Endothelial cell of umbilical vein (primary cell): Measurements from ENCODE around the gene ADCY3. TPM values are rescaled to one million over a fixed set of nuclear protein-coding genes. Genes with fewer than 3 reads are reported as not detected.

Source experiments
- BruUV-seq: library from RNA; stranded (reverse); fragments of 400-500 nt; replicated peaks from 2 replicates; lab custom pipeline; 2021; lab: Mats Ljungman, UMichigan
- CTCF ChIA-PET: fragments of 300-600, 350-600 bp; sonication (Branson Sonifier 250); formaldehyde crosslinking; loops from one replicate; lab custom pipeline; 2021; ENCODE audit warnings: antibody characterized with exemption, inconsistent platforms; lab: Charles Lee
- POLR2A ChIA-PET: fragments of 300-600, 350-600 bp; sonication (Branson Sonifier 250); formaldehyde crosslinking; loops from one replicate; lab custom pipeline; 2021; ENCODE audit warnings: antibody characterized with exemption, inconsistent platforms; lab: Charles Lee
- DNase-seq: peaks from one replicate; pipeline ENCODE4 v3.0.0-alpha.2; 2011; ENCODE audit warnings: low read depth, low spot score
- FAIRE-seq: peaks from 2 replicates; lab custom pipeline; 2011; peaks lifted over from hg19 to GRCh38; lab: Jason Lieb, UNC
- H2AFZ ChIP-seq: 2 replicates; pipeline ENCODE4 v1.6.0; 2012; ENCODE audit warnings: low read depth, low read length, control low read depth, inconsistent platforms
- H3K27ac ChIP-seq: 2 replicates; pipeline ENCODE4 v1.5.1; 2011; ENCODE audit warnings: low read depth, mild to moderate bottlenecking, control low read depth, low read length, moderate library complexity; ENCODE audit not compliant: insufficient read depth
- H3K27me3 ChIP-seq, 2 experiments: 2 replicates each; pipeline versions ENCODE4 v1.6.0 to v1.6.1; 2011; ENCODE audit warnings: low read length in 2 of 2, mixed read lengths in 1 of 2; ENCODE audit not compliant: control insufficient read depth in 2 of 2, insufficient read depth in 2 of 2
- H3K36me3 ChIP-seq, 2 experiments: 2 replicates in 1 of 2; 3 replicates in 1 of 2; pipeline ENCODE4 v1.5.1; 2011; ENCODE audit warnings: low read length in 2 of 2, mild to moderate bottlenecking in 1 of 2, moderate library complexity in 1 of 2; ENCODE audit not compliant: control insufficient read depth in 2 of 2, insufficient read depth in 2 of 2; ENCODE audit errors: extremely low read depth in 1 of 2
- H3K4me1 ChIP-seq: 3 replicates; pipeline ENCODE4 v1.5.1; 2011; ENCODE audit warnings: mild to moderate bottlenecking, low read length; ENCODE audit not compliant: control insufficient read depth, insufficient read depth; ENCODE audit errors: extremely low read depth
- H3K4me2 ChIP-seq: 2 replicates; pipeline ENCODE4 v1.6.1; 2011; ENCODE audit warnings: low read length, control low read depth, mixed read lengths; ENCODE audit not compliant: insufficient read depth
- H3K4me3 ChIP-seq, 3 experiments: fragments of 200-600 bp in 1 of 3; sonication (generic), shearing (Covaris generic) in 1 of 3; replicated peaks in 1 of 3; 2 replicates each; pipeline ENCODE4 v1.5.1; 2011 to 2016; ENCODE audit warnings: control low read depth in 3 of 3, low read length in 3 of 3, mild to moderate bottlenecking in 2 of 3, inconsistent platforms in 1 of 3, low read depth in 1 of 3, moderate library complexity in 1 of 3; ENCODE audit not compliant: insufficient read depth in 1 of 3
- H3K79me2 ChIP-seq: 2 replicates; pipeline ENCODE4 v1.6.0; 2012; ENCODE audit warnings: low read length, inconsistent platforms; ENCODE audit not compliant: control insufficient read depth, insufficient read depth
- H3K9ac ChIP-seq: replicated peaks from 2 replicates; pipeline ENCODE3; 2011; ENCODE audit warnings: low read length, control low read depth; ENCODE audit not compliant: insufficient read depth; ENCODE audit errors: extremely low read depth
- H3K9me1 ChIP-seq: replicated peaks from 3 replicates; pipeline ENCODE4 v1.6.0; 2011; ENCODE audit warnings: mild to moderate bottlenecking, low read length; ENCODE audit not compliant: control insufficient read depth, insufficient read depth; ENCODE audit errors: extremely low read depth
- H3K9me3 ChIP-seq: replicated peaks from 2 replicates; pipeline ENCODE4 v1.5.1; 2012; ENCODE audit warnings: low read length, inconsistent platforms; ENCODE audit not compliant: control insufficient read depth, insufficient read depth
- H4K20me1 ChIP-seq: replicated peaks from 2 replicates; pipeline ENCODE3; 2011; ENCODE audit warnings: mild to moderate bottlenecking, low read length; ENCODE audit not compliant: control insufficient read depth, insufficient read depth; ENCODE audit errors: extremely low read depth
- EZH2 ChIP-seq: IDR thresholded peaks from 2 replicates; pipeline ENCODE4 v1.6.1; 2012; ENCODE audit warnings: borderline replicate concordance, low read depth, mild to moderate bottlenecking, moderate library complexity, low read length, inconsistent platforms; ENCODE audit not compliant: severe bottlenecking
- FOS ChIP-seq: IDR thresholded peaks from 2 replicates; pipeline ENCODE4 v1.6.1; 2011; ENCODE audit warnings: mild to moderate bottlenecking, low read length, moderate library complexity, borderline replicate concordance; ENCODE audit not compliant: insufficient read depth
- GATA2 ChIP-seq: IDR thresholded peaks from 2 replicates; pipeline ENCODE4 v1.7.0; 2011; ENCODE audit warnings: low read depth, mild to moderate bottlenecking, moderate library complexity, mixed read lengths, low read length; ENCODE audit not compliant: insufficient read length, insufficient read depth
- JUN ChIP-seq: IDR thresholded peaks from 2 replicates; pipeline ENCODE4 v1.6.1; 2011; ENCODE audit warnings: borderline replicate concordance, low read depth; ENCODE audit not compliant: insufficient read length, insufficient read depth
- MYC ChIP-seq: IDR thresholded peaks from one replicate; pipeline ENCODE4 v1.6.1; 2011; ENCODE audit warnings: mild to moderate bottlenecking, low read depth, low read length
- POLR2A ChIP-seq: IDR thresholded peaks from 2 replicates; pipeline ENCODE4 v1.6.1; 2012; ENCODE audit warnings: low read depth, mild to moderate bottlenecking, control low read depth, low read length
- POLR2AphosphoS5 ChIP-seq: IDR thresholded peaks from 2 replicates; pipeline ENCODE4 v1.6.1; 2012; ENCODE audit warnings: low read depth, mild to moderate bottlenecking, control low read depth, low read length, moderate library complexity; ENCODE audit not compliant: insufficient read depth
- dilution Hi-C: fragments of 300-500 bp; cut with MboI; formaldehyde crosslinking; loops from one replicate; pipeline ENCODE4 v1.15.0; 2019; ENCODE audit warnings: low sequenced_read_pairs; ENCODE audit not compliant: extremely low pct_ligation_motif_present
- intact Hi-C: fragments of 100-400 bp; cut with micrococcal nuclease; formaldehyde crosslinking; loops from one replicate; pipeline ENCODE4 v1.10.0; 2022
- polyA plus RNA-seq, 4 experiments: library from polyadenylated mRNA; depleted of rRNA in 3 of 4; stranded (reverse) in 3 of 4; unstranded in 1 of 4; fragments of >200 nt; gene quantifications; 2 replicates each; pipeline versions ENCODE4 v1.2.1 to v1.2.3, GENCODE V29; 2011 to 2012; ENCODE audit warnings: missing spikeins in 1 of 4
- total RNA-seq: library from RNA; stranded (reverse); gene quantifications from 2 replicates; pipeline ENCODE4 v1.2.3, GENCODE V29; 2021
- TF ChIP-seq, protein P1 (sequence below): IDR thresholded peaks from 2 replicates; pipeline ENCODE4 v1.6.1; 2011; ENCODE audit not compliant: insufficient read depth, insufficient read length
- TF ChIP-seq, protein P2 (sequence below), 2 donors: IDR thresholded peaks; 1 replicate in 1 of 2; 2 replicates in 1 of 2; pipeline ENCODE4 v1.5.1; 2011; ENCODE audit warnings: low read length in 2 of 2, mild to moderate bottlenecking in 2 of 2, moderate library complexity in 2 of 2, control low read depth in 1 of 2, inconsistent platforms in 1 of 2, low read depth in 1 of 2; ENCODE audit not compliant: insufficient read depth in 1 of 2; ENCODE audit errors: extremely low read depth in 1 of 2

The ADCY3 gene
- total and polyA plus RNA-seq, 2 donors (not counting 3 experiments of a cell fraction or from before 2014, with no cell fraction given) = 54.0 to 61.3 TPM

DNA sequence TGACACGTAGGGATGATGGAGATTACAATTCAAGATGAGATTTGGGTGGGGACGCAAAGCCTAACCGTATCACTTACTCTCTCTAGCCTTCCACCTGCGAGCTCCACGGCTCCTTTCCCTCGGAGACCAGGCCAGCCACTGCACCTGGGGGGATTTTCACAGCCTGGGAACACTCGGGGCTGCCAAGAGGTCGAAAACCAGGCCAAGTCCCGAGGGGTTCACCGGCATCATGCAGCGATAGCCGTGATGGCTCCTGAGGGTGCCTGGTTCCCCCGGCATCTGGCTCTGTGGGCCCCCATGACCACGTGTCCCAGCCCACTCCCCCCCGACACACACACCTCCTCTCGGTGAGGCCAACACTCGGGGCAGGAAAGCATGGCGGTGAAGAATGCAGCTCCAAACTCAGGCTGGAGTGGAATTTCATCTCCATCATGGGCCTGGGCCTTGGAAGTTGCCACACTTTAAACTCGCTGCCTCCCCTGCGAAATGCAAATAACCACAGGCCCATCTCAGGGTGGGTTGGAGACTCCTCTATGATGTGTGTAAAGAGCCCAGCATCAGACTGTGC, 32.6 kb downstream of the ADCY3 start:
- Histone ChIP-seq H2AFZ (peak overlapping the region; percentile 30), H4K20me1 (no peaks in the 10 kb centered on the region), H3K27me3 (no peaks in the 10 kb centered on the region), H3K9me1 (no peaks in the 10 kb centered on the region), H3K9me3 (no peaks in the 10 kb centered on the region), H3K4me2 (no peak overlapping the region), H3K4me1 (peaks cover 15% of the 10 kb centered on the region), H3K4me3 (no peak overlapping the region), H3K79me2 (peaks cover 2% of the 10 kb centered on the region), H3K36me3 (no peaks in the 10 kb centered on the region), H3K9ac (no peak overlapping the region), H3K27ac (peak overlapping the region; percentile 8)
- dilution Hi-C loops (no loop called here), intact Hi-C loops (no loop called here)
- BruUV-seq = no TSS peak
- FAIRE-seq (no peak), DNase-seq (no peak)
- POLR2A ChIA-PET = no interaction called here
- CTCF ChIA-PET = no interaction called here
- TF ChIP-seq POLR2A = no peak
- TF ChIP-seq EZH2 = no peak
- no peak for TF ChIP-seq GATA2
- no peak for TF ChIP-seq MYC
- TF ChIP-seq FOS = no peak
- TF ChIP-seq, protein P1, sequence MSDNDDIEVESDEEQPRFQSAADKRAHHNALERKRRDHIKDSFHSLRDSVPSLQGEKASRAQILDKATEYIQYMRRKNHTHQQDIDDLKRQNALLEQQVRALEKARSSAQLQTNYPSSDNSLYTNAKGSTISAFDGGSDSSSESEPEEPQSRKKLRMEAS = no peak
- TF ChIP-seq, protein P2, sequence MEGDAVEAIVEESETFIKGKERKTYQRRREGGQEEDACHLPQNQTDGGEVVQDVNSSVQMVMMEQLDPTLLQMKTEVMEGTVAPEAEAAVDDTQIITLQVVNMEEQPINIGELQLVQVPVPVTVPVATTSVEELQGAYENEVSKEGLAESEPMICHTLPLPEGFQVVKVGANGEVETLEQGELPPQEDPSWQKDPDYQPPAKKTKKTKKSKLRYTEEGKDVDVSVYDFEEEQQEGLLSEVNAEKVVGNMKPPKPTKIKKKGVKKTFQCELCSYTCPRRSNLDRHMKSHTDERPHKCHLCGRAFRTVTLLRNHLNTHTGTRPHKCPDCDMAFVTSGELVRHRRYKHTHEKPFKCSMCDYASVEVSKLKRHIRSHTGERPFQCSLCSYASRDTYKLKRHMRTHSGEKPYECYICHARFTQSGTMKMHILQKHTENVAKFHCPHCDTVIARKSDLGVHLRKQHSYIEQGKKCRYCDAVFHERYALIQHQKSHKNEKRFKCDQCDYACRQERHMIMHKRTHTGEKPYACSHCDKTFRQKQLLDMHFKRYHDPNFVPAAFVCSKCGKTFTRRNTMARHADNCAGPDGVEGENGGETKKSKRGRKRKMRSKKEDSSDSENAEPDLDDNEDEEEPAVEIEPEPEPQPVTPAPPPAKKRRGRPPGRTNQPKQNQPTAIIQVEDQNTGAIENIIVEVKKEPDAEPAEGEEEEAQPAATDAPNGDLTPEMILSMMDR (IDR thresholded peaks at IDR 0.05; ENCODE audit: extremely low read depth in 1 of 2, insufficient read depth in 1 of 2, low read depth in 1 of 2, low read length in 2 of 2) = no peak
- TF ChIP-seq POLR2AphosphoS5 = no peak
- TF ChIP-seq JUN = no peak
